ENCODE results near the gene XPC.

- TF ChIP-seq POLR2AphosphoS5 (IDR thresholded peaks at IDR 0.05; ENCODE audit: low read depth, low read length) (no peak), POLR2A (IDR thresholded peaks at IDR 0.05; ENCODE audit: low read depth, low read length) (no peak)
Measured at GRCh38 chr3:14161282-14161681, 17.1 kb downstream of the XPC start.

Measured in GM12892 (cell line).